Fibroblast of mammary gland (primary cell): ENCODE measurements around the gene TNFRSF21.
"Not testable (repeated sequence)": the region's sequence is repeated elsewhere in the genome, so short reads cannot be mapped to it uniquely, and the experiment has no call there.

Source experiments
- DNase-seq: peaks from one replicate; pipeline ENCODE4 v3.0.0-alpha.2; 2010; ENCODE audit warnings: low read depth
- H3K4me3 ChIP-seq: 2 replicates; pipeline ENCODE4 v1.5.1; 2011; ENCODE audit warnings: low read depth, mild to moderate bottlenecking, low read length, moderate library complexity; ENCODE audit not compliant: control insufficient read depth
- TF ChIP-seq, protein P1 (sequence below): conservative IDR thresholded peaks from 2 replicates; pipeline ENCODE4 v1.5.1; 2011; ENCODE audit warnings: low read depth, low read length, inconsistent platforms; ENCODE audit not compliant: control insufficient read depth, insufficient read depth

TNFRSF21 gene

DNA sequence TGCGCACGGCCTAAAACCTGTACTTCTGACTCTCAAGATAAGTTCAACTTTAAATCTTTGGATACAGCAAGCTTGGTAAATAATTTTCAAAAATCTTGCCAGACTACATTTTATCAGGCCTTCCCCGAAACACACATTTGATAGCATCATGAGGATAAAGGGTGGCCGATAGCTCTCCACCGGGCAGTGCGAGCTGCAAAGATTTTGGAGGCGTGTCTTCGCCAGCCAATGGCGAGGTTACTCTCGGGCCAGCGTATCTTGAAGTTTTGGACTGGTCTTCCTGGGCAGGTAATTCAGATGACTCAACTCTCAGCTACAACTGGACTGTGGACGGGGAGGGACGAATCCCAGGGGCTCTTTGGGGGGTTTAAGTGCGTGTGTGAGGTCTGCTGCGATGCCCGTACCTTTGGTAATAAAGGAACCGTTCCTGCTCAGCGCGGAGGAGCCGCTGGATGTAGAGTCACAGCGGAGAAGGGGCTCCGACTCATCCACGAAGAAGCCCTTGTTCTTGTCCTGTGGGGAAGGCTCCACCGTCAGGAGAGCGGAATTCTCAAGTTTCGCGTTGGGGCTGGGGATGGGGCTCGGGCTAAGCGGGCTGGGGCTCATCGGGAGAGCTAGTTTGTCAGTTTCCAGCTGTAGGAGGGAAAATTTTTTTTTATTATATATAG, 75.3 kb downstream of the TNFRSF21 start:
- no peak for DNase-seq
- H3K4me3 ChIP-seq: no peak overlapping the region
- TF ChIP-seq, protein P1, sequence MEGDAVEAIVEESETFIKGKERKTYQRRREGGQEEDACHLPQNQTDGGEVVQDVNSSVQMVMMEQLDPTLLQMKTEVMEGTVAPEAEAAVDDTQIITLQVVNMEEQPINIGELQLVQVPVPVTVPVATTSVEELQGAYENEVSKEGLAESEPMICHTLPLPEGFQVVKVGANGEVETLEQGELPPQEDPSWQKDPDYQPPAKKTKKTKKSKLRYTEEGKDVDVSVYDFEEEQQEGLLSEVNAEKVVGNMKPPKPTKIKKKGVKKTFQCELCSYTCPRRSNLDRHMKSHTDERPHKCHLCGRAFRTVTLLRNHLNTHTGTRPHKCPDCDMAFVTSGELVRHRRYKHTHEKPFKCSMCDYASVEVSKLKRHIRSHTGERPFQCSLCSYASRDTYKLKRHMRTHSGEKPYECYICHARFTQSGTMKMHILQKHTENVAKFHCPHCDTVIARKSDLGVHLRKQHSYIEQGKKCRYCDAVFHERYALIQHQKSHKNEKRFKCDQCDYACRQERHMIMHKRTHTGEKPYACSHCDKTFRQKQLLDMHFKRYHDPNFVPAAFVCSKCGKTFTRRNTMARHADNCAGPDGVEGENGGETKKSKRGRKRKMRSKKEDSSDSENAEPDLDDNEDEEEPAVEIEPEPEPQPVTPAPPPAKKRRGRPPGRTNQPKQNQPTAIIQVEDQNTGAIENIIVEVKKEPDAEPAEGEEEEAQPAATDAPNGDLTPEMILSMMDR: no peak

DNA sequence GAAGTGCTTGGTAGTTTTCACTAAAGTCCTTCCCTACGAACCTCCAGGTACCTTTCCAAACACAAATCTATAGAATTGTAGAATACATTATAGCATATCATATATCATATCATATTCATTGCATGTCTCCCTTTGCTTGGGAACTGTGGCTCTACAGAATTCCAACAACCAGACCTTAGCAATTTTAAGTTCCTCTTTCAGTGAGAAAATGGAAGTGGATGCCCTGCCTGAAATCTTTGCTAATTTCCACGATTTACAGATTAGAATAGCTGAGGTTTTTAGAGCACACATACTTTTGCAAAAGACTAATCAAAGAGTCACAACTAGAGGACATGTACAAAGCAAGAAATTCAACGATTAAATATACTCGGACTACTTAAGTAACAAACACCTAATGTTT, 78.6 kb downstream of the TNFRSF21 start:
- TF ChIP-seq, protein P1: no peak

GRCh38 chr6:47230579-47230978, 79.1 kb downstream of the TNFRSF21 start:
- TF ChIP-seq, protein P1: no peak
- H3K4me3 ChIP-seq: no peak overlapping the region
- no peak for DNase-seq

More for the DNA sequence above, 78.6 kb downstream of the TNFRSF21 start:
- H3K4me3 ChIP-seq: no peak overlapping the region
- DNase-seq: no peak

- H3K4me3 ChIP-seq: no peak overlapping the region
- DNase-seq: no peak
- TF ChIP-seq, protein P1: no peak
Observed at GRCh38 chr6:47229255-47229654, 80.5 kb downstream of the TNFRSF21 start.

DNA sequence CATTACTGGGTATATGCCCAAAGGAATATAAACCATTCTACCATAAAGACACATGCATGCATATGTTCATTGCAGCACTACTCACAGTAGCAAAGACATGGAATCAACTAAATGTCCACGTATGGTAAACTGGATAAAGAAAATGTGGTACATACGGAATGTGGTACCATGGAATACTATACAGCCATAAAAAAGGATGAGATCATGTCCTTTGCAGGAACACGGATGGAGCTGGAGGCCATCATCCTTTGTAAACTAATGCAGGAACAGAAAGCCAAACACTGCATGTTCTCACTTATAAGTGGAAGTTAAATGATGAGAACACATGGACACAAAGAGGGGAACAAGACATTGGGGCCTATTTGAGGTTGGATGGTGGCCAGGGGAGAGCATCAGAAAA, 81.6 kb downstream of the TNFRSF21 start:
- not testable (repeated sequence) for DNase-seq

DNA sequence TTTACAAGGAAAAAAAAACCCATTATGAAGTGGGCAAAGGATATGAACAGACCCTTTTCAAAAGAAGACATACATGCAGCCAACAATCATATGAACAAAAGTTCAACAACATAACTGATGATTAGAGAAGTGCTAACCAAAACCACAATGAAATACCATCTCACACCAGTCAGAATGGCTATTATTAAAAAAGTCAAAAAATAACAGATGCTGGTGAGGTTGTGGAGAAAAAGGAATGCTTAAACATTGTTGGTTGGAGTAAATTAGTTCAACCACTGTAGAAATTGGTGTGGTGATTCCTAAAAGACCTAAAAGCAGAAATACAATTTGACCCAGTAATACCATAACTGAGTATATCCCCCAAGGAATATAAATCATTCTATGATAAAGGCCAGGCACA, 86.5 kb downstream of the TNFRSF21 start:
- DNase-seq, H3K4me3 ChIP-seq: not testable (repeated sequence)

More for the DNA sequence above, 81.6 kb downstream of the TNFRSF21 start:
- not testable (repeated sequence) for H3K4me3 ChIP-seq

GRCh38 chr6:47221565-47221964, 88.1 kb downstream of the TNFRSF21 start:
- TF ChIP-seq, protein P1: no peak
- no peak for DNase-seq
- H3K4me3 ChIP-seq: no peak overlapping the region

DNA sequence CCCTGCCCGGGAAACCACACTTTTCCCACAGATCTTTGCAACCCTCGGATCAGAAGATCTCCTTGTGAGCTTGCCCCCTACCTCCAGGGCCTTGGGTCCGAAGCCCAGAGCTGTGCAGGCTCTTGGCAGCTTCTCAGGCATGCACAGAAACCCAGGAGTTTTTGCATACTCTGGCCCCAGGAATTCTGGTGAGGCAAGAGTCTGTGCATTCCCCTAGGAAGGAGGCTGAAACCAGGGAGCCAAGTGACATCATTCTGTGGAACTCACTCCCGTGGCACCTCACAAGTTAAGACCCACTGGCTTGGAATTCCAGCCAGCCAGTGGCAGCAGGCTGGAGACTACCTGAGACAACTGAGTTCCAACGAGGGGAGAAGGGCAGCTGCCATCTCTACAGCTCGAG, 100.1 kb downstream of the TNFRSF21 start:
- TF ChIP-seq, protein P1: no peak
- H3K4me3 ChIP-seq: no peak overlapping the region
- peak; percentile 39 for DNase-seq
